ENCODE measurements around the gene ALAD.
"Not testable (repeated sequence)": the region's sequence is repeated elsewhere in the genome, so short reads cannot be mapped to it uniquely, and the experiment has no call there.

ALAD gene

GRCh38 chr9:113399646-113400200 lies 1.4 kb downstream of the ALAD start:
- no peak overlapping the region for H3K4me3 ChIP-seq (ENCODE audit: low read depth, low read length)

- H3K4me3 ChIP-seq (ENCODE audit: low read depth, low read length), result no peak overlapping the region
Observed at GRCh38 chr9:113398796-113399195, 2.3 kb downstream of the ALAD start.

- no peak overlapping the region for H3K4me3 ChIP-seq (ENCODE audit: low read depth, low read length)
Observed at GRCh38 chr9:113397203-113397631, 3.9 kb downstream of the ALAD start.

- no peak overlapping the region for H3K4me3 ChIP-seq (ENCODE audit: low read depth, low read length)
Observed at GRCh38 chr9:113395000-113395861, 5.9 kb downstream of the ALAD start.

GRCh38 chr9:113393281-113393680 lies 7.8 kb downstream of the ALAD start:
- no peak overlapping the region for H3K4me3 ChIP-seq (ENCODE audit: low read depth, low read length)

- H3K4me3 ChIP-seq (ENCODE audit: low read depth, low read length), result no peak overlapping the region
Observed at GRCh38 chr9:113391917-113392316, 9.2 kb downstream of the ALAD start.

GRCh38 chr9:113390192-113390960 lies 10.7 kb downstream of the ALAD start:
- no peak overlapping the region for H3K4me3 ChIP-seq (ENCODE audit: low read depth, low read length)

GRCh38 chr9:113389451-113389850 lies 11.6 kb downstream of the ALAD start:
- no peak overlapping the region for H3K4me3 ChIP-seq (ENCODE audit: low read depth, low read length)

GRCh38 chr9:113388833-113389232 lies 12.3 kb downstream of the ALAD start:
- H3K4me3 ChIP-seq (ENCODE audit: low read depth, low read length), result no peak overlapping the region

GRCh38 chr9:113387560-113388230 lies 13.4 kb downstream of the ALAD start:
- H3K4me3 ChIP-seq (ENCODE audit: low read depth, low read length), result no peak overlapping the region

- no peak overlapping the region for H3K4me3 ChIP-seq (ENCODE audit: low read depth, low read length)
Observed at GRCh38 chr9:113386571-113387393, 14.3 kb downstream of the ALAD start.

- H3K4me3 ChIP-seq (ENCODE audit: low read depth, low read length), result no peak overlapping the region
Observed at GRCh38 chr9:113381909-113382411, 19.1 kb downstream of the ALAD start.

- H3K4me3 ChIP-seq (ENCODE audit: low read depth, low read length), result not testable (repeated sequence)
Observed at GRCh38 chr9:113381441-113381840, 19.6 kb downstream of the ALAD start.

- H3K4me3 ChIP-seq (ENCODE audit: low read depth, low read length), result no peak overlapping the region
Observed at GRCh38 chr9:113380869-113381378, 20.2 kb downstream of the ALAD start.

GRCh38 chr9:113379829-113380210 lies 21.3 kb downstream of the ALAD start:
- H3K4me3 ChIP-seq (ENCODE audit: low read depth, low read length), result not testable (repeated sequence)

- H3K4me3 ChIP-seq (ENCODE audit: low read depth, low read length), result not testable (repeated sequence)
Observed at GRCh38 chr9:113379094-113379828, 21.8 kb downstream of the ALAD start.

- H3K4me3 ChIP-seq (ENCODE audit: low read depth, low read length), result peak within 1 kb of the TSS; percentile 65
Observed at GRCh38 chr9:113376634-113377567, 24.2 kb downstream of the ALAD start, which contains the start of gene HDHD3. Gene HDHD3, minus strand, starts transcription at chr9:113376986. Its CDS starts 2,632 bp downstream, at chr9:113374354.
